A549 (cell line): ENCODE measurements around the gene CDYL2.

ENCODE experiments used
- CBX2 ChIP-seq: fragments of 200-600 bp; sonication (generic); IDR thresholded peaks from 2 replicates; pipeline ENCODE4 v1.6.1; 2016; ENCODE audit warnings: low read depth, mild to moderate bottlenecking, borderline replicate concordance
- CTCF ChIP-seq: fragments of >200 bp; sonication (Bioruptor Twin); formaldehyde crosslinking; IDR thresholded peaks from 3 replicates; pipeline ENCODE4 v1.5.1; 2016
- MAX ChIP-seq: IDR thresholded peaks from 2 replicates; pipeline ENCODE4 v1.6.1; 2012
- NR3C1 ChIP-seq: fragments of >200 bp; sonication (Bioruptor Twin); formaldehyde crosslinking; IDR thresholded peaks from 3 replicates; pipeline ENCODE4 v1.6.1; 2017
- REST ChIP-seq: fragments of 200-600 bp; sonication (generic); IDR thresholded peaks from 2 replicates; pipeline ENCODE4 v1.6.1; 2016; ENCODE audit warnings: antibody characterized with exemption, mild to moderate bottlenecking, moderate library complexity
- USF2 ChIP-seq: fragments of 450-650 bp; IDR thresholded peaks from 2 replicates; pipeline ENCODE4 v1.6.1; 2014; ENCODE audit warnings: antibody characterized with exemption

- TF ChIP-seq CBX2 (no peak), USF2 (no peak), REST (no peak), MAX (no peak), CTCF (no peak), NR3C1 (no peak)
Measured at GRCh38 chr16:80837533-80838147, 33.2 kb upstream of the CDYL2 start.
